IMR-90 (cell line): ENCODE results near the gene MYO9A. TPM values are rescaled to one million over a fixed set of nuclear protein-coding genes. Genes with fewer than 3 reads are reported as not detected.

ENCODE experiments used
- ATAC-seq: fragments of 200-7000 bp; cut with Tn5 transposase; 2 replicates; pipeline ENCODE4 v1.9.1; 2020; ENCODE audit warnings: low read depth, mild to moderate bottlenecking, moderate library complexity
- BruUV-seq: library from RNA; stranded (reverse); fragments of 400-500 nt; replicated peaks from 2 replicates; lab custom pipeline; 2021; lab: Mats Ljungman, UMichigan
- CTCF ChIA-PET: fragments of 300-600 bp; formaldehyde crosslinking; extraction: SDS; loops from one replicate; lab custom pipeline; 2021; ENCODE audit warnings: antibody characterized with exemption; lab: Yijun Ruan, JAX
- POLR2A ChIA-PET: fragments of 300-600 bp; sonication (Branson Sonifier 250); formaldehyde crosslinking; loops from one replicate; lab custom pipeline; 2022; ENCODE audit warnings: antibody characterized with exemption; ENCODE audit not compliant: unreplicated experiment; lab: Charles Lee
- DNase-seq: peaks from one replicate; pipeline ENCODE4 v3.0.0; 2013
- H2AFZ ChIP-seq: replicated peaks from 2 replicates; pipeline ENCODE3; 2013; ENCODE audit warnings: low read length, mild to moderate bottlenecking; ENCODE audit not compliant: poor library complexity
- H2AK5ac ChIP-seq: 2 replicates; pipeline ENCODE4 v1.6.1; 2013; ENCODE audit warnings: low read depth, low read length, inconsistent platforms
- H2AK9ac ChIP-seq: replicated peaks from 2 replicates; pipeline ENCODE3; 2013; ENCODE audit warnings: mild to moderate bottlenecking, low read depth, low read length, moderate library complexity; ENCODE audit not compliant: poor library complexity
- H2BK120ac ChIP-seq: 2 replicates; pipeline ENCODE4 v1.6.1; 2013; ENCODE audit warnings: low read depth, low read length, inconsistent platforms
- H2BK15ac ChIP-seq: 3 replicates; pipeline ENCODE4 v1.6.1; 2013; ENCODE audit warnings: low read depth, low read length, inconsistent platforms
- H2BK20ac ChIP-seq: 2 replicates; pipeline ENCODE4 v1.6.1; 2013; ENCODE audit warnings: low read depth, mild to moderate bottlenecking, inconsistent platforms, low read length, moderate library complexity
- H2BK5ac ChIP-seq: 2 replicates; pipeline ENCODE4 v1.6.1; 2013; ENCODE audit warnings: mild to moderate bottlenecking, low read depth, low read length, inconsistent platforms; ENCODE audit not compliant: poor library complexity, severe bottlenecking
- H3K14ac ChIP-seq: replicated peaks from 2 replicates; pipeline ENCODE4 v1.6.1; 2013; ENCODE audit warnings: low read depth, low read length, inconsistent platforms
- H3K18ac ChIP-seq: 2 replicates; pipeline ENCODE4 v1.6.1; 2013; ENCODE audit warnings: low read depth, low read length, control low read depth
- H3K23ac ChIP-seq: 2 replicates; pipeline ENCODE4 v1.6.1; 2013; ENCODE audit warnings: low read depth, low read length, inconsistent platforms
- H3K27ac ChIP-seq: 2 replicates; pipeline ENCODE4 v1.5.1; 2013; ENCODE audit warnings: mild to moderate bottlenecking, control low read depth, low read length; ENCODE audit not compliant: insufficient read depth
- H3K27me3 ChIP-seq: 2 replicates; pipeline ENCODE4 v1.6.1; 2013; ENCODE audit warnings: low read length; ENCODE audit not compliant: control insufficient read depth, insufficient read depth
- H3K36me3 ChIP-seq: 2 replicates; pipeline ENCODE4 v1.6.1; 2013; ENCODE audit warnings: low read length, mixed read lengths; ENCODE audit not compliant: control insufficient read depth, insufficient read depth
- H3K4ac ChIP-seq: 2 replicates; pipeline ENCODE4 v1.6.1; 2013; ENCODE audit warnings: low read depth, low read length, inconsistent platforms
- H3K4me1 ChIP-seq: 2 replicates; pipeline ENCODE4 v1.6.1; 2013; ENCODE audit warnings: low read length, mixed read lengths; ENCODE audit not compliant: control insufficient read depth, insufficient read depth
- H3K4me2 ChIP-seq: 2 replicates; pipeline ENCODE4 v1.6.1; 2013; ENCODE audit warnings: low read depth, mild to moderate bottlenecking, control low read depth, low read length, moderate library complexity
- H3K4me3 ChIP-seq: 2 replicates; pipeline ENCODE4 v1.5.1; 2013; ENCODE audit warnings: low read depth, mild to moderate bottlenecking, control low read depth, low read length, moderate library complexity; ENCODE audit not compliant: insufficient read depth
- H3K56ac ChIP-seq: 2 replicates; pipeline ENCODE4 v1.6.1; 2013; ENCODE audit warnings: low read length, inconsistent platforms; ENCODE audit not compliant: insufficient read depth; ENCODE audit errors: extremely low read depth
- H3K79me1 ChIP-seq, 2 experiments: 2 replicates each; pipeline ENCODE4 v1.6.1; 2013; ENCODE audit warnings: low read length in 2 of 2, inconsistent platforms in 1 of 2, low read depth in 1 of 2
- H3K9ac ChIP-seq: 2 replicates; pipeline ENCODE4 v1.6.1; 2013; ENCODE audit warnings: low read depth, low read length, control low read depth
- H3K9me1 ChIP-seq: 2 replicates; pipeline ENCODE4 v1.6.1; 2013; ENCODE audit warnings: low read length, inconsistent platforms; ENCODE audit not compliant: insufficient read depth
- H3K9me3 ChIP-seq: 2 replicates; pipeline ENCODE4 v1.6.1; 2013; ENCODE audit warnings: low read length; ENCODE audit not compliant: control insufficient read depth, insufficient read depth
- H4K20me1 ChIP-seq: 2 replicates; pipeline ENCODE4 v1.6.1; 2013; ENCODE audit warnings: low read length, inconsistent platforms; ENCODE audit not compliant: insufficient read depth
- H4K5ac ChIP-seq: 2 replicates; pipeline ENCODE4 v1.6.1; 2013; ENCODE audit warnings: mild to moderate bottlenecking, low read depth, low read length, control low read depth
- H4K8ac ChIP-seq, 2 experiments: 2 replicates each; pipeline ENCODE4 v1.6.1; 2013; ENCODE audit warnings: low read depth in 2 of 2, low read length in 2 of 2, control low read depth in 1 of 2, inconsistent platforms in 1 of 2
- H4K91ac ChIP-seq: 2 replicates; pipeline ENCODE4 v1.6.1; 2013; ENCODE audit warnings: low read depth, low read length, inconsistent platforms; ENCODE audit not compliant: insufficient read depth
- BHLHE40 ChIP-seq: fragments of 150-350 bp; IDR thresholded peaks from 2 replicates; pipeline ENCODE4 v1.6.1; 2016; ENCODE audit warnings: mild to moderate bottlenecking, low read depth, low read length
- WGBS, 2 experiments: methylation state at CpG; one replicate each; pipeline versions ENCODE4 v1.1.5 to v1.1.7; 2013; ENCODE audit warnings: missing lambda C conversion rate in 2 of 2; ENCODE audit not compliant: insufficient read length in 1 of 2; ENCODE audit errors: extremely low coverage in 2 of 2; 5-methylcytosine and 5-hydroxymethylcytosine counted together
- dilution Hi-C: fragments of 300-500 bp; cut with HindIII; formaldehyde crosslinking; loops from one replicate; pipeline ENCODE4 v1.14.3; 2018; ENCODE audit warnings: low sequenced_read_pairs; ENCODE audit not compliant: unreplicated experiment
- in situ Hi-C: fragments of 300-500 bp; cut with MboI; formaldehyde crosslinking; loops from 3 replicates; pipeline ENCODE4 v1.14.3; 2019; ENCODE audit warnings: low sequenced_read_pairs, inconsistent platforms, mixed read lengths
- intact Hi-C: fragments of 100-400 bp; cut with micrococcal nuclease; formaldehyde crosslinking; loops from 2 replicates; pipeline ENCODE4 v1.10.0; 2022
- polyA plus RNA-seq, 3 experiments: library from polyadenylated mRNA; depleted of rRNA; stranded (reverse); fragments of >200 nt; gene quantifications; 2 replicates each; pipeline ENCODE4 v1.2.3, GENCODE V29; 2012; ENCODE audit warnings: low replicate concordance in 1 of 3
- total RNA-seq: library from RNA; depleted of rRNA; stranded (reverse); fragments of >200 nt; gene quantifications from 2 replicates; pipeline ENCODE4 v1.2.3, GENCODE V29; 2012
- TF ChIP-seq, protein P1 (sequence below): conservative IDR thresholded peaks from 2 replicates; pipeline ENCODE4 v1.5.1; 2012; ENCODE audit warnings: mild to moderate bottlenecking, low read depth, low read length, improper control_type of control experiment

MYO9A gene
- total and polyA plus RNA-seq, 2 of the 4 experiments (the other 2 are of a cell fraction) = 6.0 to 49.5 TPM

DNA sequence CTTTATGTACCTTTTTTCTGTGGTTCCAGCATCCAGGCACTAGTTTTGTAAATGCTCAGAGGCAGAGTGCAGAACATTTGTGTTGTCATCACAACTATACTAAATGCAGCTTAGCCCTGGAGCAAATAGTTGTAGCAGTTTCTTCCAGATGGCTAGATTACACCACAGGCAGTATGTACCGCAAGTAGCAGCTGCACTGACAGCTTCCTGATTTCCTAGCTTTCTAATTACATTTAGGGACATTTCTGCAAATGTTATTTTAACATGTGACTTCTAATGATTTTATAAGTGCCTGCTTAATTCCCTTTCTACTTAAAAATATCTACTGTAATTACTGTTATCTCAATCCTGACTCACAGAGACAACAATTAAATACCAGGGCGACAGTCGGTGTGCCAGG lies 201.1 kb downstream of the MYO9A start:
- H2BK20ac ChIP-seq = no peak overlapping the region
- no peak overlapping the region for H4K5ac ChIP-seq
- DNase-seq (no peak), ATAC-seq (no peak)
- no peak overlapping the region for H3K23ac ChIP-seq
- H4K91ac ChIP-seq = no peak overlapping the region
- no peaks in the 10 kb centered on the region for H3K9me3 ChIP-seq
- no peak overlapping the region for H3K9ac ChIP-seq
- no peak overlapping the region for H2BK120ac ChIP-seq
- H2AK5ac ChIP-seq = no peak overlapping the region
- BruUV-seq = no TSS peak
- H3K27ac ChIP-seq = no peak overlapping the region
- no peaks in the 10 kb centered on the region for H4K20me1 ChIP-seq
- H3K4ac ChIP-seq = no peak overlapping the region
- 0 out of 2 replicates have a peak, but pooled peaks cover 4% of the 10 kb centered on the region for H3K9me1 ChIP-seq
- H3K18ac ChIP-seq = no peak overlapping the region
- in situ Hi-C loops (no loop called here), dilution Hi-C loops (no loop called here), intact Hi-C loops (no loop called here)
- no peak overlapping the region for H4K8ac ChIP-seq
- H3K4me2 ChIP-seq = no peak overlapping the region
- POLR2A ChIA-PET = no interaction called here
- CTCF ChIA-PET = interaction anchor here (0.6 kb wide), 1 partner anchor 177 kb away, joined by 5 read pairs; no protein-coding TSS in a partner anchor
- TF ChIP-seq BHLHE40 = no peak
- TF ChIP-seq, protein P1, sequence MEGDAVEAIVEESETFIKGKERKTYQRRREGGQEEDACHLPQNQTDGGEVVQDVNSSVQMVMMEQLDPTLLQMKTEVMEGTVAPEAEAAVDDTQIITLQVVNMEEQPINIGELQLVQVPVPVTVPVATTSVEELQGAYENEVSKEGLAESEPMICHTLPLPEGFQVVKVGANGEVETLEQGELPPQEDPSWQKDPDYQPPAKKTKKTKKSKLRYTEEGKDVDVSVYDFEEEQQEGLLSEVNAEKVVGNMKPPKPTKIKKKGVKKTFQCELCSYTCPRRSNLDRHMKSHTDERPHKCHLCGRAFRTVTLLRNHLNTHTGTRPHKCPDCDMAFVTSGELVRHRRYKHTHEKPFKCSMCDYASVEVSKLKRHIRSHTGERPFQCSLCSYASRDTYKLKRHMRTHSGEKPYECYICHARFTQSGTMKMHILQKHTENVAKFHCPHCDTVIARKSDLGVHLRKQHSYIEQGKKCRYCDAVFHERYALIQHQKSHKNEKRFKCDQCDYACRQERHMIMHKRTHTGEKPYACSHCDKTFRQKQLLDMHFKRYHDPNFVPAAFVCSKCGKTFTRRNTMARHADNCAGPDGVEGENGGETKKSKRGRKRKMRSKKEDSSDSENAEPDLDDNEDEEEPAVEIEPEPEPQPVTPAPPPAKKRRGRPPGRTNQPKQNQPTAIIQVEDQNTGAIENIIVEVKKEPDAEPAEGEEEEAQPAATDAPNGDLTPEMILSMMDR = no peak
- no peaks in the 10 kb centered on the region for H3K36me3 ChIP-seq
- peaks cover 2% of the 10 kb centered on the region; the same call in 1 of the 2 replicates for H3K4me1 ChIP-seq
- no peaks in the 10 kb centered on the region for H3K79me1 ChIP-seq
- no peak overlapping the region for H2BK5ac ChIP-seq
- H3K4me3 ChIP-seq = no peak overlapping the region
- H3K56ac ChIP-seq = no peak overlapping the region
- no peaks in the 10 kb centered on the region for H3K27me3 ChIP-seq
- no peak overlapping the region for H2BK15ac ChIP-seq
- 100% methylated on average over 2 of the region's 3 CpGs; no CpG with 5 or more reads in 1 of the 2 experiments for WGBS, 2 experiments
- no peak overlapping the region for H2AK9ac ChIP-seq
- no peak overlapping the region for H2AFZ ChIP-seq
- no peak overlapping the region for H3K14ac ChIP-seq
